GM12878 (cell line): ENCODE measurements around the gene PNPLA3. TPM values are rescaled to one million over a fixed set of nuclear protein-coding genes. Genes with fewer than 3 reads are reported as not detected.

Experiments
- ATAC-seq: fragments of 200-7000 bp; cut with Tn5 transposase; 3 replicates; pipeline ENCODE4 v1.9.1; 2020; ENCODE audit warnings: mild to moderate bottlenecking, moderate library complexity
- BruUV-seq: library from RNA; stranded (reverse); fragments of 400-500 nt; replicated peaks from 2 replicates; lab custom pipeline; 2021; lab: Mats Ljungman, UMichigan
- CTCF ChIA-PET: fragments of 300-600 bp; sonication (Branson Sonifier 250); formaldehyde crosslinking; extraction: SDS; loops from one replicate; lab custom pipeline; 2021; ENCODE audit warnings: inconsistent platforms; lab: Yijun Ruan, JAX
- POLR2A ChIA-PET: fragments of 350-600 bp; formaldehyde crosslinking; extraction: SDS; loops from one replicate; lab custom pipeline; 2021; ENCODE audit warnings: inconsistent platforms; lab: Charles Lee
- RAD21 ChIA-PET: fragments of 300-600 bp; sonication (Branson Sonifier 250); formaldehyde crosslinking; loops from one replicate; lab custom pipeline; 2023; ENCODE audit warnings: antibody characterized with exemption; ENCODE audit not compliant: unreplicated experiment; lab: Charles Lee
- SMC1A ChIA-PET: fragments of 300-600 bp; sonication (Branson Sonifier 250); formaldehyde crosslinking; loops from one replicate; lab custom pipeline; 2023; ENCODE audit not compliant: unreplicated experiment, uncharacterized antibody; lab: Charles Lee
- DNase-seq: peaks from one replicate; pipeline ENCODE4 v3.0.0-alpha.2; 2011; ENCODE audit warnings: low read depth, low spot score
- FAIRE-seq: peaks from 3 replicates; lab custom pipeline; 2011; peaks lifted over from hg19 to GRCh38; lab: Jason Lieb, UNC
- H2AFZ ChIP-seq: 2 replicates; pipeline ENCODE4 v1.6.0; 2011; ENCODE audit warnings: low read depth, low read length, control low read depth; ENCODE audit not compliant: control insufficient read depth
- H3K27ac ChIP-seq: 2 replicates; pipeline ENCODE4 v1.5.1; 2011; ENCODE audit warnings: control low read depth; ENCODE audit not compliant: control insufficient read depth, insufficient read depth
- H3K27me3 ChIP-seq, 2 experiments: replicated peaks in 1 of 2; 2 replicates each; pipeline versions ENCODE4 v1.6.0 to v1.6.1; 2011; ENCODE audit warnings: low read length in 1 of 2; ENCODE audit not compliant: control insufficient read depth in 2 of 2, insufficient read depth in 2 of 2
- H3K36me3 ChIP-seq, 2 experiments: 2 replicates each; pipeline ENCODE4 v1.5.1; 2011; ENCODE audit warnings: low read length in 1 of 2; ENCODE audit not compliant: control insufficient read depth in 2 of 2, insufficient read depth in 2 of 2
- H3K4me1 ChIP-seq: 2 replicates; pipeline ENCODE4 v1.6.1; 2011; ENCODE audit warnings: mild to moderate bottlenecking, low read length, moderate library complexity, mixed read lengths; ENCODE audit not compliant: control insufficient read depth, insufficient read depth
- H3K4me2 ChIP-seq: 2 replicates; pipeline ENCODE4 v1.6.0; 2011; ENCODE audit warnings: control low read depth; ENCODE audit not compliant: control insufficient read depth, insufficient read depth
- H3K4me3 ChIP-seq: fragments of 200-600 bp; sonication (generic); 2 replicates; pipeline ENCODE4 v1.5.1; 2016
- H3K79me2 ChIP-seq: 2 replicates; pipeline ENCODE4 v1.6.0; 2011; ENCODE audit warnings: low read length; ENCODE audit not compliant: control insufficient read depth, insufficient read depth
- H3K9ac ChIP-seq: 2 replicates; pipeline ENCODE4 v1.8.0; 2011; ENCODE audit warnings: low read length, control low read depth, mixed read lengths; ENCODE audit not compliant: control insufficient read depth, insufficient read depth
- H3K9me3 ChIP-seq: replicated peaks from 3 replicates; pipeline ENCODE4 v1.5.1; 2011; ENCODE audit warnings: mild to moderate bottlenecking, low read length; ENCODE audit not compliant: control insufficient read depth, insufficient read depth
- H4K20me1 ChIP-seq: 2 replicates; pipeline ENCODE4 v1.6.0; 2011; ENCODE audit not compliant: control insufficient read depth, insufficient read depth
- BCL11A ChIP-seq: IDR thresholded peaks from 2 replicates; pipeline ENCODE4 v1.6.1; 2011; ENCODE audit warnings: low read depth, low read length
- BMI1 ChIP-seq: fragments of 450-650 bp; IDR thresholded peaks from 2 replicates; pipeline ENCODE4 v1.6.1; 2016; ENCODE audit warnings: mild to moderate bottlenecking, moderate library complexity, borderline replicate concordance
- CREM ChIP-seq: IDR thresholded peaks from 2 replicates; pipeline ENCODE4 v1.6.1; 2014; ENCODE audit warnings: antibody characterized with exemption, low read depth
- FOXK2 ChIP-seq: fragments of 450-650 bp; IDR thresholded peaks from 2 replicates; pipeline ENCODE4 v1.6.1; 2017; ENCODE audit warnings: mild to moderate bottlenecking, moderate library complexity
- JUND ChIP-seq: IDR thresholded peaks from 2 replicates; pipeline ENCODE4 v1.6.1; 2012; ENCODE audit warnings: low read depth, mild to moderate bottlenecking, low read length, improper control_type of control experiment, moderate library complexity
- NFYB ChIP-seq: IDR thresholded peaks from 2 replicates; pipeline ENCODE4 v1.6.1; 2011; ENCODE audit warnings: low read depth, mild to moderate bottlenecking, low read length, improper control_type of control experiment, moderate library complexity; ENCODE audit not compliant: insufficient read depth
- SUZ12 ChIP-seq: fragments of 200-600 bp; sonication (generic); IDR thresholded peaks from one replicate; pipeline ENCODE4 v1.6.1; 2018; ENCODE audit warnings: antibody characterized with exemption, mild to moderate bottlenecking; ENCODE audit not compliant: unreplicated experiment
- WRNIP1 ChIP-seq: IDR thresholded peaks from 2 replicates; pipeline ENCODE4 v1.6.1; 2011; ENCODE audit warnings: low read depth, low read length, improper control_type of control experiment, borderline replicate concordance
- ZBTB11 ChIP-seq: fragments of 450-650 bp; formaldehyde crosslinking; IDR thresholded peaks from 2 replicates; pipeline ENCODE4 v1.5.0; 2022; ENCODE audit warnings: mild to moderate bottlenecking, missing genetic modification characterization
- ZNF622 ChIP-seq: fragments of 450-650 bp; IDR thresholded peaks from 2 replicates; pipeline ENCODE4 v1.6.1; 2017; ENCODE audit warnings: mild to moderate bottlenecking, inconsistent platforms
- whole genome bisulfite sequencing: methylation state at CpG from one replicate; pipeline ENCODE4 v1.1.6; 2016; ENCODE audit warnings: low lambda C conversion rate; ENCODE audit not compliant: insufficient replicate concordance, insufficient coverage; ENCODE audit errors: missing lambda C conversion rate; 5-methylcytosine and 5-hydroxymethylcytosine counted together
- in situ Hi-C: fragments of 300-500 bp; cut with MboI; formaldehyde crosslinking; loops from 9 replicates; pipeline ENCODE4 v1.14.3; 2018; ENCODE audit warnings: mixed read lengths
- intact Hi-C: fragments of 100-400 bp; cut with micrococcal nuclease; formaldehyde crosslinking; loops from one replicate; pipeline ENCODE4 v1.14.2; 2022; ENCODE audit not compliant: unreplicated experiment
- polyA plus RNA-seq, 11 experiments: library from polyadenylated mRNA; depleted of rRNA in 4 of 11; unstranded in 6 of 11; stranded (reverse) in 5 of 11; fragments of >200 nt; fragmentation: Nextera tagmentation in 4 of 11; fragmentation: Illumina TruSeq in 1 of 11; extraction: Ambion mirVana in 4 of 11; extraction: Trizol in 1 of 11; gene quantifications; 1 replicate in 1 of 11; 2 replicates in 10 of 11; pipeline versions ENCODE4 v1.2.1 to v1.2.3, GENCODE V29; 2011 to 2016; ENCODE audit warnings: inconsistent platforms in 2 of 11, missing spikeins in 2 of 11, low read depth in 1 of 11
- total RNA-seq, 4 experiments: library from RNA; depleted of rRNA in 3 of 4; stranded (reverse); fragments of >200 nt in 3 of 4; fragmentation: Illumina TruSeq in 1 of 4; extraction: Trizol in 1 of 4; gene quantifications; 2 replicates each; pipeline versions ENCODE4 v1.2.1 to v1.2.3, GENCODE V29; 2013 to 2021
- TF ChIP-seq, protein P1 (sequence below): IDR thresholded peaks from 2 replicates; pipeline ENCODE4 v1.6.1; 2012; ENCODE audit warnings: improper control_type of control experiment, low read depth, low read length; ENCODE audit not compliant: insufficient replicate concordance
- TF ChIP-seq, protein P2 (sequence below): fragments of 450-650 bp; formaldehyde crosslinking; IDR thresholded peaks from 2 replicates; pipeline ENCODE4 v1.4.0; 2022; ENCODE audit warnings: mild to moderate bottlenecking, moderate library complexity

The PNPLA3 gene
- total and polyA plus RNA-seq, 10 of the 15 experiments (the other 5 are each of a cell fraction or from before 2014, with no cell fraction given): 0.05 to 0.08 TPM; not detected in 8

DNA sequence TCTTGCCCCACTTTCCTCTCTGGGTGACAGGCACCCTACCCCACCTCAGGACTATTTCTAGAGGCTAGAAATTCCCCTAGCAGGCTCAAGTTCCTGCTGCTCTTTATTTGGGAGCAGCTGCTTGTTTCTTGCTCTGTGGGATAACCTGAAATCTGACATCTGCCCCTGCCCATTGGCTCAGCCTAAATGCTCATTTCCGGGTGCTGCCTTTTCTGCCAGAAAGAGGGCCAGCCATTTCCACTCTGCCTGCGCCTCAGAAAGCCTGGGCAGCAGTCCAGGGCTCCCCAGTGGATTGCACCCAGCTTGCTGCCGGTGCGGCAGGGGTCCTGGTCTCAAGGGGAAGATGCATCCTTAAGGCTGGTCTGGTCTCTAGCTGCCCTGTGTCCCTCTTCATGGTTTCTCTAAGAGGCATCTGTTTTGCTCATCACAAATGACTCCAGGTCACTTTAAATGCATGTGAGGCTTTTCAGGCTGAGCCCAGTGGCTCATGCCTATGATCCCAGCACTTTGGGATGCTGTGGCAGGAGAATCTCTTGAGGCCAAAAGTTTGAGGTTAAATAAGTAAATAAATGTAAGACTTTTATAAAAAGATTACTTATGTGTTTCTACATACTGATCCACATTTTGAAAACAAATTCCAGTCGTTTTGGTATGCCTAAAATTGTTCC, 21.5 kb upstream of the PNPLA3 start:
- Histone ChIP-seq H3K27ac (no peak overlapping the region), H3K9me3 (no peaks in the 10 kb centered on the region), H3K4me1 (no peaks in the 10 kb centered on the region), H3K36me3 (no peaks in the 10 kb centered on the region), H3K4me3 (no peak overlapping the region), H2AFZ (no peak overlapping the region), H3K79me2 (no peaks in the 10 kb centered on the region), H3K9ac (no peak overlapping the region), H3K27me3 (peaks cover 4 to 5% of the 10 kb centered on the region in 2 experiments), H3K4me2 (no peak overlapping the region), H4K20me1 (no peaks in the 10 kb centered on the region; the same call in 1 of the 2 replicates)
- no TSS peak for BruUV-seq
- CTCF ChIA-PET: no interaction called here
- intact Hi-C loops: no loop called here
- FAIRE-seq (no peak), DNase-seq (no peak), ATAC-seq (no peak)
- WGBS: 25% methylated on average over 5 of the region's 5 CpGs
- RAD21 ChIA-PET: no interaction called here
- POLR2A ChIA-PET: no interaction called here
- SMC1A ChIA-PET: no interaction called here
- in situ Hi-C loops: no loop called here
- TF ChIP-seq CREM: no peak
- TF ChIP-seq BCL11A: no peak
- TF ChIP-seq ZNF622: no peak
- no peak for TF ChIP-seq JUND
- TF ChIP-seq SUZ12: no peak
- TF ChIP-seq FOXK2: no peak
- TF ChIP-seq BMI1: no peak
- TF ChIP-seq, protein P1, sequence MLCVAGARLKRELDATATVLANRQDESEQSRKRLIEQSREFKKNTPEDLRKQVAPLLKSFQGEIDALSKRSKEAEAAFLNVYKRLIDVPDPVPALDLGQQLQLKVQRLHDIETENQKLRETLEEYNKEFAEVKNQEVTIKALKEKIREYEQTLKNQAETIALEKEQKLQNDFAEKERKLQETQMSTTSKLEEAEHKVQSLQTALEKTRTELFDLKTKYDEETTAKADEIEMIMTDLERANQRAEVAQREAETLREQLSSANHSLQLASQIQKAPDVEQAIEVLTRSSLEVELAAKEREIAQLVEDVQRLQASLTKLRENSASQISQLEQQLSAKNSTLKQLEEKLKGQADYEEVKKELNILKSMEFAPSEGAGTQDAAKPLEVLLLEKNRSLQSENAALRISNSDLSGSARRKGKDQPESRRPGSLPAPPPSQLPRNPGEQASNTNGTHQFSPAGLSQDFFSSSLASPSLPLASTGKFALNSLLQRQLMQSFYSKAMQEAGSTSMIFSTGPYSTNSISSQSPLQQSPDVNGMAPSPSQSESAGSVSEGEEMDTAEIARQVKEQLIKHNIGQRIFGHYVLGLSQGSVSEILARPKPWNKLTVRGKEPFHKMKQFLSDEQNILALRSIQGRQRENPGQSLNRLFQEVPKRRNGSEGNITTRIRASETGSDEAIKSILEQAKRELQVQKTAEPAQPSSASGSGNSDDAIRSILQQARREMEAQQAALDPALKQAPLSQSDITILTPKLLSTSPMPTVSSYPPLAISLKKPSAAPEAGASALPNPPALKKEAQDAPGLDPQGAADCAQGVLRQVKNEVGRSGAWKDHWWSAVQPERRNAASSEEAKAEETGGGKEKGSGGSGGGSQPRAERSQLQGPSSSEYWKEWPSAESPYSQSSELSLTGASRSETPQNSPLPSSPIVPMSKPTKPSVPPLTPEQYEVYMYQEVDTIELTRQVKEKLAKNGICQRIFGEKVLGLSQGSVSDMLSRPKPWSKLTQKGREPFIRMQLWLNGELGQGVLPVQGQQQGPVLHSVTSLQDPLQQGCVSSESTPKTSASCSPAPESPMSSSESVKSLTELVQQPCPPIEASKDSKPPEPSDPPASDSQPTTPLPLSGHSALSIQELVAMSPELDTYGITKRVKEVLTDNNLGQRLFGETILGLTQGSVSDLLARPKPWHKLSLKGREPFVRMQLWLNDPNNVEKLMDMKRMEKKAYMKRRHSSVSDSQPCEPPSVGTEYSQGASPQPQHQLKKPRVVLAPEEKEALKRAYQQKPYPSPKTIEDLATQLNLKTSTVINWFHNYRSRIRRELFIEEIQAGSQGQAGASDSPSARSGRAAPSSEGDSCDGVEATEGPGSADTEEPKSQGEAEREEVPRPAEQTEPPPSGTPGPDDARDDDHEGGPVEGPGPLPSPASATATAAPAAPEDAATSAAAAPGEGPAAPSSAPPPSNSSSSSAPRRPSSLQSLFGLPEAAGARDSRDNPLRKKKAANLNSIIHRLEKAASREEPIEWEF: no peak
- no peak for TF ChIP-seq ZBTB11 (CRISPR knock-in tag)
- no peak for TF ChIP-seq NFYB
- TF ChIP-seq WRNIP1: no peak
- TF ChIP-seq, protein P2, sequence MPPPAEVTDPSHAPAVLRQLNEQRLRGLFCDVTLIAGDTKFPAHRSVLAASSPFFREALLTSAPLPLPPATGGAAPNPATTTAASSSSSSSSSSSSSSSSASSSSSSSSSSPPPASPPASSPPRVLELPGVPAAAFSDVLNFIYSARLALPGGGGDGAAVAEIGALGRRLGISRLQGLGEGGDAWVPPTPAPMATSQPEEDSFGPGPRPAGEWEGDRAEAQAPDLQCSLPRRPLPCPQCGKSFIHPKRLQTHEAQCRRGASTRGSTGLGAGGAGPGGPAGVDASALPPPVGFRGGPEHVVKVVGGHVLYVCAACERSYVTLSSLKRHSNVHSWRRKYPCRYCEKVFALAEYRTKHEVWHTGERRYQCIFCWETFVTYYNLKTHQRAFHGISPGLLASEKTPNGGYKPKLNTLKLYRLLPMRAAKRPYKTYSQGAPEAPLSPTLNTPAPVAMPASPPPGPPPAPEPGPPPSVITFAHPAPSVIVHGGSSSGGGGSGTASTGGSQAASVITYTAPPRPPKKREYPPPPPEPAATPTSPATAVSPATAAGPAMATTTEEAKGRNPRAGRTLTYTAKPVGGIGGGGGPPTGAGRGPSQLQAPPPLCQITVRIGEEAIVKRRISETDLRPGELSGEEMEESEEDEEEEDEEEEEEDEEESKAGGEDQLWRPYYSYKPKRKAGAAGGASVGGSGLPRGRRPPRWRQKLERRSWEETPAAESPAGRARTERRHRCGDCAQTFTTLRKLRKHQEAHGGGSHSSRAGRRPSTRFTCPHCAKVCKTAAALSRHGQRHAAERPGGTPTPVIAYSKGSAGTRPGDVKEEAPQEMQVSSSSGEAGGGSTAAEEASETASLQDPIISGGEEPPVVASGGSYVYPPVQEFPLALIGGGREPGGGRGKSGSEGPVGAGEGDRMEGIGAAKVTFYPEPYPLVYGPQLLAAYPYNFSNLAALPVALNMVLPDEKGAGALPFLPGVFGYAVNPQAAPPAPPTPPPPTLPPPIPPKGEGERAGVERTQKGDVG: no peak
